Liver (tissue), 9 donors: ENCODE results near the gene C1orf21. TPM values are rescaled to one million over a fixed set of nuclear protein-coding genes. Genes with fewer than 3 reads are reported as not detected.
A peak's percentile ranks its signal among the peaks of the same experiment; 100 is the strongest.

Source experiments
- DNase-seq: peaks from one replicate; pipeline ENCODE4 v3.0.0-alpha.2; 2017; ENCODE audit warnings: low spot score
- H3K27ac ChIP-seq, 2 donors: one replicate each; pipeline ENCODE4 v1.7.0; 2013; ENCODE audit warnings: inconsistent platforms in 2 of 2, low read length in 2 of 2, control low read depth in 1 of 2, low read depth in 1 of 2, mild to moderate bottlenecking in 1 of 2
- H3K27me3 ChIP-seq, 4 donors: one replicate each; pipeline versions ENCODE4 v1.6.1 to v1.7.0; 2013; ENCODE audit warnings: low read length in 3 of 4, inconsistent platforms in 1 of 4, mild to moderate bottlenecking in 1 of 4, moderate library complexity in 1 of 4; ENCODE audit not compliant: control insufficient read depth in 4 of 4, insufficient read depth in 4 of 4
- H3K36me3 ChIP-seq, 4 donors: one replicate each; pipeline versions ENCODE4 v1.6.1 to v1.7.0; 2013; ENCODE audit warnings: low read length in 3 of 4, mild to moderate bottlenecking in 3 of 4, low read depth in 1 of 4, moderate library complexity in 1 of 4; ENCODE audit not compliant: control insufficient read depth in 4 of 4, insufficient read depth in 3 of 4
- H3K4me1 ChIP-seq, 4 donors: one replicate each; pipeline versions ENCODE4 v1.6.1 to v1.7.0; 2013; ENCODE audit warnings: low read length in 3 of 4, mild to moderate bottlenecking in 3 of 4, moderate library complexity in 1 of 4; ENCODE audit not compliant: control insufficient read depth in 4 of 4, insufficient read depth in 4 of 4
- H3K4me3 ChIP-seq, 3 donors: one replicate each; pipeline versions ENCODE4 v1.6.1 to v1.7.0; 2013; ENCODE audit warnings: low read length in 3 of 3, control low read depth in 1 of 3, low read depth in 1 of 3, mild to moderate bottlenecking in 1 of 3
- H3K9ac ChIP-seq, 2 donors: one replicate each; pipeline ENCODE4 v1.7.0; 2013; ENCODE audit warnings: low read length in 2 of 2, mild to moderate bottlenecking in 2 of 2, moderate library complexity in 2 of 2, control low read depth in 1 of 2, low read depth in 1 of 2
- H3K9me3 ChIP-seq, 4 donors: one replicate each; pipeline versions ENCODE4 v1.6.1 to v1.7.0; 2013; ENCODE audit warnings: low read length in 3 of 4; ENCODE audit not compliant: control insufficient read depth in 4 of 4
- CTCF ChIP-seq: fragments of 150-350 bp; IDR thresholded peaks from 2 replicates; pipeline ENCODE4 v1.5.1; 2017; ENCODE audit warnings: improper control_type of control experiment, low read depth, low read length; ENCODE audit not compliant: missing input control
- EGR1 ChIP-seq, 2 donors: IDR thresholded peaks; 2 replicates each; pipeline ENCODE4 v1.6.1; 2016 to 2018; ENCODE audit warnings: antibody characterized with exemption in 2 of 2, low read depth in 2 of 2
- FOXA1 ChIP-seq: IDR thresholded peaks from 2 replicates; pipeline ENCODE4 v1.6.1; 2016; ENCODE audit warnings: antibody characterized with exemption
- HNF4A ChIP-seq, 2 donors: conservative IDR thresholded peaks; 2 replicates each; pipeline ENCODE4 v1.6.1; 2016; ENCODE audit warnings: antibody characterized with exemption in 2 of 2, mild to moderate bottlenecking in 2 of 2
- JUND ChIP-seq, 2 donors: IDR thresholded peaks; 2 replicates each; pipeline ENCODE4 v1.6.1; 2016; ENCODE audit warnings: antibody characterized with exemption in 2 of 2
- MAX ChIP-seq: IDR thresholded peaks from 2 replicates; pipeline ENCODE4 v1.6.1; 2016; ENCODE audit warnings: antibody characterized with exemption
- NR2F2 ChIP-seq: IDR thresholded peaks from 2 replicates; pipeline ENCODE4 v1.6.1; 2016; ENCODE audit warnings: antibody characterized with exemption
- RAD21 ChIP-seq, 2 donors: IDR thresholded peaks; 2 replicates each; pipeline ENCODE4 v1.6.1; 2016; ENCODE audit warnings: antibody characterized with exemption in 2 of 2, mild to moderate bottlenecking in 2 of 2
- REST ChIP-seq: IDR thresholded peaks from 2 replicates; pipeline ENCODE4 v1.6.1; 2016; ENCODE audit warnings: antibody characterized with exemption, mild to moderate bottlenecking
- RXRA ChIP-seq, 2 donors: IDR thresholded peaks; 2 replicates each; pipeline ENCODE4 v1.6.1; 2017 to 2018; ENCODE audit warnings: antibody characterized with exemption in 2 of 2, mild to moderate bottlenecking in 1 of 2
- SP1 ChIP-seq: IDR thresholded peaks from 2 replicates; pipeline ENCODE4 v1.6.1; 2018; ENCODE audit warnings: antibody characterized with exemption, mild to moderate bottlenecking
- TAF1 ChIP-seq: conservative IDR thresholded peaks from 2 replicates; pipeline ENCODE4 v1.6.1; 2016; ENCODE audit warnings: antibody characterized with exemption, mild to moderate bottlenecking
- YY1 ChIP-seq: IDR thresholded peaks from 2 replicates; pipeline ENCODE4 v1.6.1; 2016; ENCODE audit warnings: antibody characterized with exemption, mild to moderate bottlenecking
- ZBTB33 ChIP-seq: IDR thresholded peaks from 2 replicates; pipeline ENCODE4 v1.6.1; 2016; ENCODE audit warnings: antibody characterized with exemption
- WGBS: extraction: QIAGEN DNeasy Blood & Tissue Kit; methylation state at CpG from one replicate; pipeline ENCODE4 v1.1.7; 2013; 5-methylcytosine and 5-hydroxymethylcytosine counted together
- polyA plus RNA-seq, 2 donors: library from polyadenylated mRNA; stranded (reverse) in 1 of 2; unstranded in 1 of 2; fragments of 200-250 nt in 1 of 2; fragments of >200 nt in 1 of 2; fragmentation: Nextera tagmentation in 1 of 2; extraction: Ambion mirVana in 1 of 2; gene quantifications; one replicate each; pipeline versions ENCODE4 v1.2.1 to v1.2.3, GENCODE V29; 2013 to 2015
- total RNA-seq, 2 donors: library from RNA; depleted of rRNA; stranded (reverse); fragments of >200 nt; gene quantifications; one replicate each; pipeline ENCODE4 v1.2.3, GENCODE V29; 2014
- donor health status: healthy.
- donor health status: healthy.
- donor health status: healthy.
- donor health status: healthy.
- donor health status: healthy.

The C1orf21 gene
- total and polyA plus RNA-seq, 4 donors = 2.3 to 21.3 (median 13.4) TPM

- WGBS = 89% methylated on average over 7 of the region's 7 CpGs
Measured at GRCh38 chr1:184534690-184535089, 147.9 kb downstream of the C1orf21 start.

GRCh38 chr1:184535191-184535970 lies 148.6 kb downstream of the C1orf21 start:
- H3K27me3 ChIP-seq = no peaks in the 10 kb centered on the region
- WGBS = 67% methylated on average over 5 of the region's 5 CpGs
- peak; percentile 74 for TF ChIP-seq NR2F2
- TF ChIP-seq JUND (IDR thresholded peaks at IDR 0.05) = no peak
- TF ChIP-seq ZBTB33 = no peak
- peak in 1 of 2 donors; percentile 11 for TF ChIP-seq RXRA (IDR thresholded peaks at IDR 0.05)
- peak in 1 of 2 donors; percentile 3 for TF ChIP-seq RAD21 (IDR thresholded peaks at IDR 0.05)
- TF ChIP-seq MAX = no peak
- peak; percentile 20 for TF ChIP-seq YY1
- TF ChIP-seq FOXA1 = no peak
- no peak for TF ChIP-seq CTCF

More at GRCh38 chr1:184534690-184535089, 147.9 kb downstream of the C1orf21 start:
- H3K4me3 ChIP-seq = no peak overlapping the region
- H3K9ac ChIP-seq = no peak overlapping the region
- no peaks in the 10 kb centered on the region for H3K4me1 ChIP-seq
- H3K36me3 ChIP-seq = no peaks in the 10 kb centered on the region
- no peak for TF ChIP-seq CTCF
- no peak for TF ChIP-seq NR2F2
- TF ChIP-seq SP1 = no peak
- TF ChIP-seq FOXA1 = no peak
- TF ChIP-seq HNF4A (conservative IDR thresholded peaks at IDR 0.05) = no peak
- TF ChIP-seq TAF1 = no peak
- no peak for TF ChIP-seq REST
- no peak for TF ChIP-seq EGR1 (IDR thresholded peaks at IDR 0.05; ENCODE audit: low read depth in 2 of 2)
- peaks cover 0 to 2% (median 0%) of the 10 kb centered on the region in 4 donors for H3K9me3 ChIP-seq
- no peak for DNase-seq
- H3K27ac ChIP-seq = peak overlapping the region in 1 of 2 donors; percentile 7
- no peaks in the 10 kb centered on the region for H3K27me3 ChIP-seq

More at GRCh38 chr1:184535191-184535970, 148.6 kb downstream of the C1orf21 start:
- H3K9me3 ChIP-seq = peaks cover 0 to 2% (median 0%) of the 10 kb centered on the region in 4 donors
- no peak overlapping the region for H3K9ac ChIP-seq
- H3K27ac ChIP-seq = peak overlapping the region in 1 of 2 donors; percentile 7
- no peak for DNase-seq
- no peaks in the 10 kb centered on the region for H3K4me1 ChIP-seq
- no peak overlapping the region for H3K4me3 ChIP-seq
- H3K36me3 ChIP-seq = no peaks in the 10 kb centered on the region
